GM15510 (cell line): ENCODE results near the gene GLI3.

ENCODE experiments used
- POLR2A ChIP-seq: IDR thresholded peaks from 3 replicates; pipeline ENCODE4 v1.6.1; 2011; ENCODE audit warnings: borderline replicate concordance; ENCODE audit not compliant: insufficient read length; ENCODE audit errors: extremely low read depth

The GLI3 gene

DNA sequence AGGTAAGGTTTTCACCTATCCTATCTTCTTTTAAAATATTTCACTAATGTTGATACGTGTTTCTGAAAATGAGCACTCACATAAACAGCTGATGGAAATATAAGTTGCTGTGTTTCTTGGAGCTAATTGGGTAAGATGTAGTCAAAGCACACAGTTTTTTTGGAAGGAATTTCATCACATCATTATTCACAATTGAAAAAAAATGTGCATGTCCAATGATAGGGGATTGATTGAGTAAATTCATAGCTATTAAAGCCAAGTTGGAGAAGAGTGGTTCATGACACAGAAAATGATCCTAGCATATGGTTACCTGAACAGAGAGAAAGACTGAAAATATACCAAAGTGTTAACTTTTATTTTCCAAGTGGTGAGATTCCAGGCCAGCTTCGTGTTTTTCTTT lies 29.6 kb downstream of the GLI3 start:
- no peak for TF ChIP-seq POLR2A

DNA sequence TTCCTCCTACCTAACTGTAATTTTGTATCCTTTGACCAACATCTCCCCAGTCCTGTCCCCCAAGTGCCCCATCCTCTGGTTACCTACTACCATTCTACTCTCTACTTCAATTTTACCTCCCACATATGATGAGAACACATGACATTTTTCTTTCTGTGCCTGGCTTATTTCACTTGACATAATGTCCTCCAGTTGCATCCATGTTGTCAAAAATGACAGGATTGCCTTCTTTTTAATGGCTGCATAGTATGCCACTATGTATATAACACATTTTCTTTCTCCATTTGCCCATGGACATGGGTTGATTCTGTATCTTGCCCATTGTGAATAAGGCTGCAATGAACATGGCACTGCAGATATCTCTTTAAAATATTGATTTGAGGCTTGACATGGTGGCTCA lies 33.7 kb downstream of the GLI3 start:
- no peak for TF ChIP-seq POLR2A

DNA sequence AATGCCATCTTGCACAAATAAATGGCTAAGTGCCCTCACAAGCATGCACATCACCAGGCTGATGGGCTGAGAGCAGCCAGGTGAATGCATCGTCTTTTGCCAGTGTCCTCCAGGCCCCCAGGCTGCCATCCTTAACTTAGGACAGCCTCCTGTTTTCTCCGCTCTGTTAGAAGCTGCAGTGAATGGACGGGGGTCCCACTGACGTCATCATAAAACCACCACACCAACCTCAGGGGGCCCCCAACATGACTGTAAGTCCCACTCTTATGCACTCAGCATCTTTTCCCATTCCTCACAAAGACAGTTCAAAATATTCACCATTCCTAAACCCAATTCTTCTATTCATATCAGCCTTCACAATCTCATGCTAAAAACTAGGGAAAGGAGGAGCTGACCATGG lies 34.4 kb downstream of the GLI3 start:
- TF ChIP-seq POLR2A, result no peak

DNA sequence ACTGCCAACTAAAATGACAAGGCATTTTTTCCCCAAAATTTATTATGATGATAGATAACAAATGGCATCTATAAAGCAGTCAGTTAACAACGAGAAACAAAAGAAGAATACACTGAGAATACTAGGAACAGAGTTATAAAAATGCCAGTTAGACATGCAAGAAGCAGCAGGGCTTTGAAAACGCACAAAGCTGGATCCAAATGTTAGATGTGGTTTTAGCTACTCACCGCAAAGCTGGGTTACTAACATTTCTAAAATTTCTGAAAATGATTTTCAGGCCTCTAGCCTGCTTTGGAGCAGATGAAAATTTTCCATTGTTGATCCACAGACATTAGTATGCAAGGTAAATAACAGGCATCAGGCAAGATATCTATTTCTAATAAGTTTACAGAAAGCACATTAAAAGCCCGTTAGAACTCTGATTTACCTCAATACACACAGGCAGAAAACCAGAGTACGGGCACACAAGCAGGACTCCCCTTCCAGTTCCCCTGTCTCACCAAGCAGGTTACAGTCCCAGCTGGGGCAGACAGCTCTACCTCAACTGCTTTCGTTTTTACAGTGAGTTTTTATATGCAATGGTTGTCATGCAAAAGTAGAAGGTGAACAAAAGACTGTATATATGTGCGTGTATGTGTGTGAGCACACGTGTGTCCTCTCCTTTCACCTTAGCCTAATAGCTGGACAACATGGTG lies 37.9 kb downstream of the GLI3 start:
- TF ChIP-seq POLR2A, result no peak

DNA sequence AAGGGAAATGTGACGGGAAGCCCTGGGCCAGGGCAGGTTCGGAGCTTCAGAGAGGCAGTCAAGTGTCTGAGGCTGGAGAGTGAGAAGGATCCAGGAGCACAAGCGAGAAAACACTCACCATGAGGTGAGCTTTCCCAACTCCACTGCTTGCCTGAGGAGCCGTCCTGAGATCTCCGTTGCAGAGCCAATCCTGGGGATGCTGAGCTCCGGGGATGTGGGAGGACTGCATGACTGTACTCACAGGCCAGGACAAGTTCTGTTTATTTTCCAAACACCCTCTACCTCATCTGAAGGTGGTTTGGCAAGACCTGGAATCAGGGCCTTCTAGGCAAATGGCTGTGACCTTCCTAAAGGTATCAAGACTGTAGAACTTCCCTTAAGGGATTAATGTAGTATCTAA lies 38.7 kb downstream of the GLI3 start:
- no peak for TF ChIP-seq POLR2A

DNA sequence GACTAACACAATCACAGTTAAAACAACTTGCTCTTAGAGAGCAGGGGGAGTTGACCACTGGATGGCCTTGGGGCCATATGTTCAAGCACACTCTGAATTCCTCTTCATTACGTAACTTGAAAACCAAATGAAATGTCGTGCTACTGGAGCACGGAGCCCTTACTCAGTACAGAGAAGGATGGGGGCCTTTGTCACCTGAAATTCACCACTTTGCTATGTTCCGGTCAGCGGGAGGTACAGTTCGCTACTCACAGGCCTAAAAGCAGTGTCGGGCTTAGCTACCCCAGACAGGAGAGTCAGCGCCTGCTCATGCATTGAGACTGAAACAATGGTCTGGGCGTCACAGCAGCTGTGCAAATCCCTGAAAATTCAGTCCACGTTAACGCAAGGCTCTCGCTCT lies 39.6 kb downstream of the GLI3 start:
- no peak for TF ChIP-seq POLR2A

DNA sequence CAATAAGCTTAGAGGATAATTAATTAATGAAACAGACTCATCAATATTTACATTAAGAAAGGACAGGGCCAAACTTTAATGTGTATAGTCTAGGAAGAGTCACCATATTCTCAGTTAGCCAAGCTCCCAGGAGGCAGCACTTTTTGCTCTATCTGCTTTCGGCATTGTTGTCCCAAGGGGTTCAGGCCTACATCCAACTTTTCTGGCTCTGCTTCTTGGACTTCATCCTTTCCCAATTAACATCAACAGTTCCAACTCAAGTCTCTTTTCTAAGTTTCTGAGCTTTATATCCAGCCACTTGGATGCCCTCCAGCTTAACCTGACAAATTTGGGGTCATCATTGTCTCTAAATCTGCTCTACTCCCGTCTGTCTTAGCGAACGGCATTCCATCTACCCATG lies 42.8 kb downstream of the GLI3 start:
- TF ChIP-seq POLR2A, result no peak

DNA sequence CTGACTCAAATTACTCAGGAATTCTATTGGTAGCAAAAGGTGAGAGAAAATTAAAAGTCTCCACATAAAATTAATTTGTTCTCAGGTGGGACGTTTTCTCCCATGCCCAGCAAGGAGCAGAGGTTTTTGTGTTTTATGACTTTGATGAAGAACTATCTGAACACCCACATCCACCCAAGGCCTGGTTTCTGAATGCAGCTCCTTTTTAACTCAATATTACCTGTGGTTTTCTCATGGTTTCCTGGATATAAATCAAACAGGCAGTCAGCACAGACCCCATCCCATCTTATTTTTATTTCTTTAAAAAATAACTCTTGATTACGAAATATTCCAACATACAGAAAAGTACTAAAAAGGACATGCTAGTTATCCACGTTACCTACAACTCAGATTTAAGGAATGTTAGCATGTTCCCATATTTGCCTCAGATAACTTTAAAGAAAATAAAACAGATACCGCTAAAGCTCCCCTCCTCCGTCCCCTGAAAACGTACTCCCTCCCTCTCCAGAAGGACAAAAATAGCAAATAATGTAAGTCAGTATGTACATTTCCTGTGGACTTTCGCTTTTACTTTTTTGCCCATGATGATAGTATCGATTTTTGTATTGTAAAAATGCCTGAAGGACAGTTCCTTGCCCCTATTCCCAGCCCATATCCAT lies 43.4 kb downstream of the GLI3 start:
- TF ChIP-seq POLR2A, result no peak

DNA sequence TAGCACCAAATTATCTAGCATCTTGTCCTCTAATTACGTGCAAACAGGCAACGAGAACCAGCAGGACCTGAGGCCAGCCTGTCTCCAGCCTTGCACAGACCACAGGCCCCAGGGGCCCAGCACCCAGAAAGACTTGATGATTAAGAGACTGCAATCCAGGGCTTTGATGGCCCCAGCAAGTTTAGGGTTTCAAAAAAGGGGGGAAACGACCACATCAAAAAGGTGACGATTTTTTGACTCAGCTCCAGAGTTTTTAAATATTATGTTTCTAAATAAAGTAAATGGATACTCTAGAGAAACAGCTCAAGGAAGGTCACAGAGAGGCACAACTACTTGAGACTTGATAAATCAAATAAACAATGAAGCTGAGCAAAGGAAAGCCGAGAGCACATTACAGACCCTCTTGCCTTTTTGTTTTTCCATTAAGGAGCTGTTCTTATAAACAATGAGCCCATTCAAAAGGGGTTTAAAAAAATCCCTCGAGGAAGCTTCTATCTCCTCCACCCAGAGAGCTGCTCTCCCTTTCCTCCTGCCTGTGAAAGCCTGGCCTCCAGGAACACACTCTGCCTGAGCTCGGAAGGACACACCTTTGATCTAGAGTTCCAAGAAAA lies 44.1 kb downstream of the GLI3 start:
- no peak for TF ChIP-seq POLR2A

DNA sequence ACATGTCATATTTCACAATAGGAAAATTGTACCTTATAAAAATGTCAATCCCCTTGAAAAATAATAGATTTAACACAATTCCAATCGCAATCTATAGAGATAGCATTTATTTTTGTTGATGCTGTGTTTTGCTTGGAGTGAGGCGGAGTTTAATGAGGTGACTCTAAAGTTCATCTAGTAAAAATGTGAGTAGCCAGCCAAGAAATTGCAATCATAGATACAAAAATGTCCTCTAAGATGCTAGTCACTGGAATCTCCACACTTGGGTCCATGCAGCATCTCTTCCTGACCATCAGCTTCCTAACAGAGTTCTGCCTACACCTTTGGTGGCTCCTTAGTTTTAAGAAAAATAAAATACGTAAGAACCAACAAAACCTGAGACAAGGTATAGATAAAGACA lies 44.9 kb downstream of the GLI3 start:
- TF ChIP-seq POLR2A, result no peak

DNA sequence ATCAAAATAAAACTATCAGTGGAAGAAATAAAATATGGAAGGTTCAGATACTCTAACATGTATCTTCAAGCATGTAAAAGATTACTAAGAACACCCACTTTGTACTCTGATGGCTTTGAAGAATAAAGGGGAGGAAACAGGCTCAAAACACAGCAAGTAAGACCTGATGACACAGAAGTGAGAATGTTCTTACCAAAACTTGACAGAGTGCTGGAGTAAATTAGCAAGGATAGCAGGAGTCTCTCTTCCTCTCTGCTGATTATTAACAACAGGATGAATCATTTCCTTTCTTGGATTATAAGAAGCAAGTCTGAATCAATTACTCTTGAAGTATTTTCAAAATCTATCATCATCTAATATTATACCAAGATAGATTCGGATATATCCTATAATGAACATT lies 47.5 kb downstream of the GLI3 start:
- TF ChIP-seq POLR2A, result no peak

DNA sequence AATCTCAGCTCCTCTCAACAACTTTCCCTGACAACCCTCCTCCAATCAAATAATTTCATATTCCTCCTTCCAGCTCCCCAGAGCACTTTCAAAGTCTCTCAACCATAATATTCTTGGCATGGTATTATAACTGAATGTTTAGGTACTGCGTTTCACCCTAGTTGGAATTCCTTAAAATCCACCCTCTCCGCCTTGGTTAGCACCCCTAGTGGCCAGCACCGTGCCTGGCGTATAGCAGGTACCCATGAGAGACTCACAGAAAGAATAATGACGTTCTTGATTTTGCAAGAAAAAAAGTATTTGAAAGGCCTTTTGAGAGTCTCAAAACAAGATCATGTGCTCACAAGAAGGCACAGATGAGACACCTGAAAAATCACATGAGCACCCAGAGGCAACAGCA lies 50.9 kb downstream of the GLI3 start:
- TF ChIP-seq POLR2A, result no peak

DNA sequence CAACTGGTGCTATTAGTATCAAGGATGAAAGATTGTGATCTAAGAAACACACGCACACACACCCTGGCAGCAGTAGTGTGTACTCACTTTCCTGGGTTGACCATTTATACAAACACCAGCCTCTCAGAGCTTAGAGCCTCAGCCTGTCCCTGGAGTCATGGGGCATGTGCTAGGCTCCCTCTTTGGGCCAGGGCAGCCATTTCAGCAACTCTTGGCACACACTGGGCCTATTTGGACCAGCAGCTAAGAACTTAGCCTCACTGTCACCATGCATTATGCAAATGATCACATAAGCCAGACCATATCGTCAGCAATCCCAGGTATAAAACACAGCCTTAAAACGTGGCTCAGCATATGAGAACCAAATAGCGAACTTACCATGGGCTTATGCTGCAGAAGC lies 51.3 kb downstream of the GLI3 start:
- TF ChIP-seq POLR2A, result no peak

DNA sequence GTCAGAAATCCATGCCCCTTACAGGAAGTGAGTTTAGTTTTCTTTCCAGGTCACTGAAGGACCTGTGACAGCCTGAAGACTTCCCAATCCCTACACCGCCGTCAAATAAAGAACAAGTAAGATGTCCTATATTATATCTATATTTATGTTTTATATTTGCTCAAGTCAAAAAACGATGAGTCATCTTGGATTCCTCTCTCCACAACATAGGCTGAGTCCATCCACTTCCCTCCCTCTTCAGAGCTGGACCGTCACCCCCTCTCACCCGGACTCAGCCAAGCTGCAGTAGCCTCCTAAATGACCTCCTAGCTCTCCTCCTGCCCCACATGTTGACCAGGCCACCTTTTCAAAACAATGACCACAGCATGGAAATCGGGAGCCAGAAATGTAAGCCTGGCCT lies 53.5 kb downstream of the GLI3 start:
- TF ChIP-seq POLR2A, result no peak

DNA sequence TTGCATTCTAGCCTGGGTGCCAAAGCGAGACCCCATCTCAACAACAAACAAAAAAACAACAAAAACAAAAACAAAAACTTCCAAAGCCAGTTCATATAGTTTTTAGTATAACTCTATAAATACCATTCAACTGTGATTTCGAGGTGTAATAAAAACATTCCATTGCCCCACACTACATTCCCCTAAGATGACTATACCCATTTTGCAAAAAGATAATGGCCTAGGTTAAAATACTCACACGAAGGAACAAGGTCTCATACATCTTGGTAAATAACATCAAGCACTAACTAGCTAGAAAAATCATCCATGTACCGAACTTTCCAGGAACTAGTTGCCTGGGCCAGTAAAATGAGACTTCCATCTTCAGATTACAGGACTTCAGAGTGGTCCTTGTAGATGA lies 55.4 kb downstream of the GLI3 start:
- no peak for TF ChIP-seq POLR2A

DNA sequence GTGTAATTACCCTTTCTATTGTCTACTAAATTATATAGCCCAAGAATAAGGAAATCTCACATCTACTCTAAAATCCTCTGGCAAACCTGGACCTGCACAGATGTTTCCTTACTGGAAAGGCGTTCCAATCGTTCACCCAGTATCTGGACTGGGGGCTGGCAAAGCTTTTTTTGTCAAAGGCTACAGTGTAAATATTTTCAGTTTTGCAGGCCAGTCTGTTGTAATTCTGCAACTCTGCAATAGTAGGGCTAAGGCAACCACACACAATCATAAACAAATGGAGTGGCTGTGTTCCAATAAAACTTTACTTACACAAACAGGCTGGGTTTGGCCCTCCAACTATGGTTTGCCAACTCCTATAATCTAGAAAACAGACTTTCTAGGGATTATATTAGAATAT lies 56.2 kb downstream of the GLI3 start:
- TF ChIP-seq POLR2A, result no peak

DNA sequence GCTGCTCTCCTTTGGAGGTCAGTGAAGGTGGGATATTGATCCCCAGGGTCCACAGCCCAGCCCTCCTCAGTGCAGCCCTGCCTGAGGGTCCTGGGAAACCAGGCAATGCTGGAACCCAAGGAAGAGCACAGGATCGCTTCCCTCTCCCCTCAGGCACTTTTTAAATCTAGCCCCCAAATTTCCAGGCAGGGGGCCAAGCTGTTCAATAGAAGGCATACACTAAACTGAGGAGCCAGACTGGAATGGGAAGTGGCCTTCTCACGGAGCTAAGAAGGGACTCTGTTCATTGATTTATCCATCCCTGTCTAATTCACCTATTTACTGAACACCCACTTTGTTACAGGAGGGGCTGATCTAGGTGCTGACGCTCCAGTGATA lies 60.3 kb downstream of the GLI3 start:
- TF ChIP-seq POLR2A, result no peak
